Testis (tissue), 2 donors: ENCODE measurements around the gene DYRK1B.

ENCODE experiments used
- CTCF ChIP-seq, 3 experiments: fragments of 450-650 bp in 2 of 3; fragments of 200-600 bp in 1 of 3; sonication (generic) in 1 of 3; IDR thresholded peaks; one replicate each; pipeline ENCODE4 v1.5.1; 2016 to 2019; ENCODE audit warnings: antibody characterized with exemption in 3 of 3, mild to moderate bottlenecking in 2 of 3, moderate library complexity in 1 of 3
- POLR2A ChIP-seq: fragments of 450-650 bp; IDR thresholded peaks from one replicate; pipeline ENCODE4 v1.6.1; 2017; ENCODE audit warnings: antibody characterized with exemption, mild to moderate bottlenecking, moderate library complexity

- TF ChIP-seq CTCF (IDR thresholded peaks at IDR 0.05) (no peak), POLR2A (no peak)
Measured at GRCh38 chr19:39811064-39811463, 22.9 kb downstream of the DYRK1B start.
